HG03175 (cell line): ENCODE measurements around the gene TRAPPC10.

Experiments used
- ATAC-seq: cut with Tn5 transposase; IDR thresholded peaks from one replicate; pipeline ENCODE4 v1.9.1; 2021; ENCODE audit warnings: mild to moderate bottlenecking, moderate library complexity; ENCODE audit not compliant: unreplicated experiment

Gene TRAPPC10

GRCh38 chr21:44011579-44012473 is at the start of gene TRAPPC10:
Gene TRAPPC10 (plus strand): TSS chr21:44012309. CDS start chr21:44012494, 185 bp downstream.
- peak; percentile 61 for ATAC-seq

- ATAC-seq: no peak
Measured at GRCh38 chr21:43965911-43966585, 46.1 kb upstream of the TRAPPC10 start.

GRCh38 chr21:43966946-43967512 is 45.1 kb upstream of the TRAPPC10 start:
- no peak for ATAC-seq

GRCh38 chr21:43967981-43968380 is 44.1 kb upstream of the TRAPPC10 start:
- ATAC-seq: no peak

GRCh38 chr21:43968410-43969114 is 43.5 kb upstream of the TRAPPC10 start:
- no peak for ATAC-seq

- no peak for ATAC-seq
Measured at GRCh38 chr21:43969115-43969444, 43.0 kb upstream of the TRAPPC10 start.

- no peak for ATAC-seq
Measured at GRCh38 chr21:43970551-43970950, 41.6 kb upstream of the TRAPPC10 start.

- no peak for ATAC-seq
Measured at GRCh38 chr21:43971201-43971991, 40.7 kb upstream of the TRAPPC10 start.

GRCh38 chr21:43971992-43972255 is 40.2 kb upstream of the TRAPPC10 start:
- ATAC-seq: no peak

- no peak for ATAC-seq
Measured at GRCh38 chr21:43972850-43973633, 39.1 kb upstream of the TRAPPC10 start.

- no peak for ATAC-seq
Measured at GRCh38 chr21:43973634-43973955, 38.5 kb upstream of the TRAPPC10 start.

- ATAC-seq: no peak
Measured at GRCh38 chr21:43974791-43975468, 37.2 kb upstream of the TRAPPC10 start.

- peak; percentile 68 for ATAC-seq
Measured at GRCh38 chr21:43975469-43976098, 36.5 kb upstream of the TRAPPC10 start.

- no peak for ATAC-seq
Measured at GRCh38 chr21:43976661-43977060, 35.4 kb upstream of the TRAPPC10 start.

- no peak for ATAC-seq
Measured at GRCh38 chr21:43978060-43978459, 34.0 kb upstream of the TRAPPC10 start.

GRCh38 chr21:43979654-43980053 is 32.5 kb upstream of the TRAPPC10 start:
- ATAC-seq: no peak

GRCh38 chr21:43981151-43981870 is 30.8 kb upstream of the TRAPPC10 start:
- ATAC-seq: no peak

GRCh38 chr21:43981871-43982210 is 30.3 kb upstream of the TRAPPC10 start:
- ATAC-seq: no peak
